GM18861 (cell line): Measurements from ENCODE around the gene CNTRL.

ENCODE experiments used
- ATAC-seq: cut with Tn5 transposase; IDR thresholded peaks from one replicate; pipeline ENCODE4 v1.9.1; 2021; ENCODE audit not compliant: unreplicated experiment

Gene CNTRL

GRCh38 chr9:121199921-121200320 is 125.2 kb downstream of the CNTRL start:
- no peak for ATAC-seq

GRCh38 chr9:121200356-121200755 is 125.6 kb downstream of the CNTRL start:
- ATAC-seq, result no peak

GRCh38 chr9:121201045-121201737 is 126.4 kb downstream of the CNTRL start:
- ATAC-seq, result no peak

- ATAC-seq, result peak; percentile 75
Observed at GRCh38 chr9:121201738-121202533, 127.2 kb downstream of the CNTRL start, which contains the start of gene RAB14. TSS of gene RAB14 (minus strand) at chr9:121201869. CDS start at chr9:121193412, 8,457 bp downstream.

DNA sequence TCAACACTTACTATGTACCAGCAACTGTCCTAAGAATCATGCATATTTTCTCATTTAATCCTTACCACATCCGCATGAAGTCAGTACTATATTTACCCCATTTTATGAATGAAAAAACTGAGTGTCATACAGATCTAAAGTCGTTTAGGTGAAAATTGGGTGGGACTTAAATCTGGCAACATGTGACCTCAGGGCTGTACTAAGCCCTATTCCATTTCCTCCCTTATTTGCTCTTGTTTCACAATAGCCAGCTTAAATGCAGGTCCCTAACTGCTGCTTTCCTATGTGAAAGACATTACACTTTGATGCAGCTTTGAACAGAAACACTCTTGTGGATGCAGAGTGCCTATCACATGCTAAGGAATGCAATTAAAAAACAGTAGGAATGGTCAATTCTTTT is 129.4 kb downstream of the CNTRL start:
- no peak for ATAC-seq

- ATAC-seq, result no peak
Observed at GRCh38 chr9:121204611-121205010, 129.9 kb downstream of the CNTRL start.

GRCh38 chr9:121206516-121207370 is 132.0 kb downstream of the CNTRL start:
- ATAC-seq, result peak; percentile 18

GRCh38 chr9:121207371-121207940 is 132.7 kb downstream of the CNTRL start:
- ATAC-seq, result peak; percentile 86

DNA sequence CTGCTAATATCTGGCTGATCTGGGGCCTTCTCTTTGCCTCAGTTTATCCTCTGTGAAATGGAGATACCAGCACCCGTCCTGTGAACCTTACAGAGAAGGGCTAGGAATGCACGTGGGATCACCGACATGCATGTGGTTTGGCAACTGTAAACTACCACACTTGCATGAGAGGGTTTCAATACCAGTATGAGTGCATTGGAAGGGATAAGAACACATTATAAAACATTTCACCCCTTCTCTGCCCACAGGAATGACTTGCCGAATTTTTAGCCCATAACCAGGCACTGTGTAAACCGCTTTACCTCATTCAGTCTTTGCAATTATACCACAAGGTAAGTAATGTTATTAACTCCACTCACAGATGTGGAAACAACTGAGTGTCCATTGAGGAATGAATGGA is 135.8 kb downstream of the CNTRL start:
- ATAC-seq, result no peak

GRCh38 chr9:121213136-121213806 is 138.5 kb downstream of the CNTRL start:
- ATAC-seq, result no peak

- ATAC-seq, result no peak
Observed at GRCh38 chr9:121214005-121214404, 139.2 kb downstream of the CNTRL start.

DNA sequence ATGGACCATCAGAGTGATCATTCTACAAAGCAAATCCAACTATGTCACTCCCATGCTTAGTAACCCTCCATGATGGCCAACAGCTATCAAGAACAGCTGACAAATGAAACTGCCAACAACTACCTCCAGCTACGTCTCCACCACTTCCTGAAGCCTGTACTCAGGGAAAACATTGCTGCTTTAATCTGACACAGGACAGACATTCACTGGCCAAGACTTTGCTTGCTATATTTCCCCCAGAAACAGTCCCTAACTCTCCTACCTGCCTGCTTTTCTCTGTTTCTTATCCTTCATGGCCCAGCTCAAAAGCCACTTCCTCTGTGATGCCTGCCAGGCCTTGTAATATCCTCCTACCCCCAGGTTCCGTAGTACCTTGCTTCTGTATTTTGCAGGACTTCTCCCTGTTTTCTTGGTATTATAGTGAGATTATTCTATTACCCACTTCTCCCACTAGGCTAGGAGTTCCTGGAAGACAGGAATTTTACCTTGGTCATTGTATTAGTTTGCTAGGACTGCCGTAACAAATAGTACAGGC is 141.6 kb downstream of the CNTRL start:
- no peak for ATAC-seq

DNA sequence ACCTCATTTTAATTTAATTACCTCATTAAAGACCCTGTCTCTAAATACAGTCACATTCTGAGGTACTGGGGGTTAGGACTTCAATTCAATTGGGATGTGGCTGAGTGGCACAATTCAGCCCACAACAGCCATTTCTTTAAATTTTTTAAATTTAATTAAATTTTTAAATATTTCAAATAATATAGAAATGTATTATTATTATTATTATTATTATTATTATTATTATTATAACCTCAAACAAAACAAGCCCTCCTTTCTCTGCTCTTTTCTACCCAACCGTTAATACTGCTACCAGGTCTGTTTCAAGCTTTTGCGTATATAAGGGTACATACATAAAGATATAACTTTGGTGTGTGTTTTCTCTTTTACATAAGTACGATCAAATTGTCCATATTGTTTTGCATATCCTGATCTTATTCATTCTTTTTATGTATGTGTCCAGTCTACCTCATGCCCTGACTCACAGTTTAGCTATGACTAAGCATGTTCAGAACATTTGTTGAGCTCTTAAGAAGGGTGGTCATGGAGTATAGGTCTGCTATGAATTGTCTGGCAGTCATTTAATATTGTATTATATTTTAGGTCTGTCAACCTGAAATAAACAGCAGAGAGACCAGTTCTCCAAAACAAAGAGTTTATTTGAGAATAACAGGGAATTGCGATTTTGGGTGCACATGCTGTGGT is 143.0 kb downstream of the CNTRL start:
- peak; percentile 90 for ATAC-seq

DNA sequence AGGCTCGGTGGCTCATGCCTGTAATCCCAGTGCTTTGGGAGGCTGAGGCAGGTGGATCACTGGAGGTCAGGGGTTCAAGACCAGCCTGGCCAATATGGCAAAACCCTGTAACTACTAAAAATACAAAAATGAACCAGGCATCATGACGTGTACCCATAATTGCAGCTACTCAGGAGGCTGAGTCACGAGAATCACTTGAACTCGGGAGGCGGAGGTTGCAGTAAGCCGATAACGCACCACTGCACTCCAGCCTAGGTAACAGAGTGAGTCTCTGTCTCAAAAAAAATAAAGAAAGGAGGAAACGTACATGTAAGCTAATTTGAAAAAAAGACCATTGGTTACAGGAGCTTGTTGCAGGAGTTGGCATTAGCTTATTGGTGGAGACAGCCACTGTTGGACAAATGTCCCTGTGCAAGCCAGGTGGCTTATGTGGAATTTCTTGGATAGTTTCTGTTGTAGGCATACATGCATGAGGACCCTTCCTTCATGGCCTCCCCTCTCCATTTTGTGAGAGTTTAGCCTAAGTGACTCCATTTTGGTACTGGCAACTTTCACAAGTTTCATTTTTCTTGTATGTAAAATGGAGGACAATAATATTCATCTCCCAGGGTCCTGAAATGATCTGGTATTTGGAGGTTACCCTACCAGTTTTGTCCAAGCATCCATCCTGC is 143.7 kb downstream of the CNTRL start:
- no peak for ATAC-seq

- ATAC-seq, result no peak
Observed at GRCh38 chr9:121219530-121219929, 144.8 kb downstream of the CNTRL start.

DNA sequence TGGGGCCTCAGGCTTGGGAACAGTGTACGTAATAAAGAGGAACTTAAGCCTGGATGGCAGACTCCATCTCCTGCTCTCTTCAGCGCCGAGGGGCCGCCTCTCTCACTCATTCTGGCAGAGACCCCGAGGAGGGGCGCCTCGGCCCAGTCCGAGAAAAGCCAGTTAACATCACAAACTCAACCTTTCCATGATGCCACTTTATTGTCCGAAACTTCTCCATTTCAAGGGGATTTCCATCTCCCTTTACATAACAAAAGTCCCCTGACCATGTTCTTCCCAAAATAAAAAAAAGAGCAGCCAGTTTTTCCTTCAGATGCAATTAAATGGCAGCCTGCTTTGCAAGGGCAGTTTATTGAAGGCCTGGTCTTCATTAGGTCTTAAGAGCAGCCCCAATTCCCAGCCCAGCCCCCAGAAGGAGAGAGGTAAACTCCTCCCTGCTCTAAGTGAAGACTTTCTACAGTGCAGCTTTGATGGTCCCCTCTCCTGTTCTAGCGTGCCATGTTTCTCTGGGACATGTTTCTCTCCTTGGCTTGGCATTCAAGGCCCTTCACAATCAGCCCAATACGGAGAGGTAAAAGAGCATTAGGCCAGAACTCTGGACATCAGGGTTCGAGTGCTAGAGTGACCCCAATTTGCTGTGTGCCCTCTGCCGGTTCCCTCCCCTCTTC is 146.4 kb downstream of the CNTRL start:
- no peak for ATAC-seq

GRCh38 chr9:121221664-121222055 is 146.9 kb downstream of the CNTRL start:
- no peak for ATAC-seq

GRCh38 chr9:121222524-121223171 is 147.9 kb downstream of the CNTRL start:
- no peak for ATAC-seq
